H1 (cell line): ENCODE results near the gene UNC119B. TPM values are rescaled to one million over a fixed set of nuclear protein-coding genes. Genes with fewer than 3 reads are reported as not detected.
A peak's percentile ranks its signal among the peaks of the same experiment; 100 is the strongest.

Experiments
- CTCF ChIA-PET: fragments of 300-600 bp; sonication (Branson Sonifier 250); formaldehyde crosslinking; loops from one replicate; lab custom pipeline; 2021; ENCODE audit not compliant: partially characterized antibody; lab: Charles Lee
- POLR2A ChIA-PET: fragments of 300-600 bp; sonication (Branson Sonifier 250); formaldehyde crosslinking; loops from one replicate; lab custom pipeline; 2021; ENCODE audit warnings: inconsistent platforms; ENCODE audit not compliant: partially characterized antibody; lab: Charles Lee
- DNase-seq, 2 experiments: peaks; one replicate each; pipeline versions ENCODE4 v3.0.0 to v3.0.0-alpha.2; 2010 to 2022; ENCODE audit warnings: low spot score in 2 of 2, low read depth in 1 of 2, mixed read lengths in 1 of 2
- FAIRE-seq: peaks from 2 replicates; lab custom pipeline; 2011; peaks lifted over from hg19 to GRCh38; lab: Jason Lieb, UNC
- H2AFZ ChIP-seq: 2 replicates; pipeline ENCODE4 v1.8.1; 2012; ENCODE audit warnings: low read length, inconsistent platforms
- H2AK5ac ChIP-seq: 2 replicates; pipeline ENCODE4 v1.6.1; 2013; ENCODE audit warnings: low read depth, low read length
- H2BK120ac ChIP-seq: replicated peaks from 2 replicates; pipeline ENCODE3; 2013; ENCODE audit warnings: low read depth, low read length, inconsistent platforms
- H2BK12ac ChIP-seq: 2 replicates; pipeline ENCODE4 v1.6.1; 2013; ENCODE audit warnings: low read depth, low read length
- H2BK15ac ChIP-seq: 2 replicates; pipeline ENCODE4 v1.6.1; 2013; ENCODE audit warnings: low read length
- H2BK20ac ChIP-seq: 2 replicates; pipeline ENCODE4 v1.6.1; 2013; ENCODE audit warnings: low read length
- H2BK5ac ChIP-seq: 2 replicates; pipeline ENCODE4 v1.6.1; 2013; ENCODE audit warnings: low read depth, low read length
- H3K14ac ChIP-seq: 2 replicates; pipeline ENCODE4 v1.6.1; 2013; ENCODE audit warnings: inconsistent platforms; ENCODE audit not compliant: insufficient read length
- H3K18ac ChIP-seq: 2 replicates; pipeline ENCODE4 v1.6.1; 2013; ENCODE audit warnings: low read length; ENCODE audit errors: extremely low read depth
- H3K23ac ChIP-seq: 2 replicates; pipeline ENCODE4 v1.6.1; 2013; ENCODE audit warnings: inconsistent platforms; ENCODE audit not compliant: insufficient read length
- H3K23me2 ChIP-seq: 2 replicates; pipeline ENCODE4 v1.6.1; 2013; ENCODE audit warnings: low read depth, low read length
- H3K27ac ChIP-seq: 2 replicates; pipeline ENCODE4 v1.6.1; 2011; ENCODE audit warnings: low read depth, low read length, inconsistent platforms
- H3K27me3 ChIP-seq, 4 experiments: replicated peaks in 1 of 4; 1 replicate in 1 of 4; 2 replicates in 3 of 4; pipeline versions ENCODE4 v1.6.1 to v1.8.1; 2011 to 2013; ENCODE audit warnings: low read length in 3 of 4, mild to moderate bottlenecking in 3 of 4, inconsistent platforms in 2 of 4, mixed read lengths in 2 of 4, moderate library complexity in 1 of 4; ENCODE audit not compliant: control insufficient read depth in 3 of 4, insufficient read depth in 3 of 4; ENCODE audit errors: extremely low read depth in 1 of 4
- H3K36me3 ChIP-seq, 4 experiments: 2 replicates each; pipeline versions ENCODE4 v1.6.1 to v1.8.1; 2011 to 2013; ENCODE audit warnings: mild to moderate bottlenecking in 4 of 4, low read length in 3 of 4, moderate library complexity in 2 of 4, control low read depth in 1 of 4, inconsistent platforms in 1 of 4; ENCODE audit not compliant: insufficient read depth in 4 of 4, control insufficient read depth in 2 of 4
- H3K4ac ChIP-seq: replicated peaks from 2 replicates; pipeline ENCODE3; 2013; ENCODE audit warnings: low read length, low read depth, mixed read lengths, inconsistent platforms; ENCODE audit not compliant: insufficient read length
- H3K4me1 ChIP-seq, 4 experiments: replicated peaks in 1 of 4; 1 replicate in 1 of 4; 2 replicates in 3 of 4; pipeline versions ENCODE4 v1.6.1 to v1.8.1; 2011 to 2013; ENCODE audit warnings: low read length in 3 of 4, inconsistent platforms in 2 of 4, mixed read lengths in 1 of 4; ENCODE audit not compliant: insufficient read depth in 4 of 4, control insufficient read depth in 3 of 4
- H3K4me2 ChIP-seq, 2 experiments: 2 replicates each; pipeline versions ENCODE4 v1.6.1 to v1.8.1; 2011 to 2013; ENCODE audit warnings: low read depth in 2 of 2, low read length in 2 of 2, control low read depth in 1 of 2, inconsistent platforms in 1 of 2, mild to moderate bottlenecking in 1 of 2; ENCODE audit not compliant: insufficient read depth in 1 of 2
- H3K4me3 ChIP-seq, 4 experiments: fragments of 200-600, 300-600 bp in 1 of 4; sonication (generic), shearing (Covaris generic), sonication (Bioruptor Twin) in 1 of 4; 2 replicates each; pipeline versions ENCODE4 v1.5.1 to v1.8.1; 2011 to 2016; ENCODE audit warnings: low read length in 4 of 4, low read depth in 3 of 4, control low read depth in 2 of 4, inconsistent platforms in 2 of 4, mild to moderate bottlenecking in 2 of 4, mixed read lengths in 1 of 4, moderate library complexity in 1 of 4; ENCODE audit not compliant: insufficient read depth in 2 of 4; ENCODE audit errors: extremely low read depth in 1 of 4
- H3K56ac ChIP-seq: replicated peaks from 2 replicates; pipeline ENCODE3; 2013; ENCODE audit warnings: low read depth, mild to moderate bottlenecking, mixed read lengths, low read length, inconsistent platforms; ENCODE audit not compliant: insufficient read length
- H3K79me1 ChIP-seq: 2 replicates; pipeline ENCODE4 v1.6.1; 2013; ENCODE audit warnings: low read depth, low read length, control low read depth
- H3K79me2 ChIP-seq, 2 experiments: 2 replicates each; pipeline versions ENCODE4 v1.6.1 to v1.8.1; 2012 to 2013; ENCODE audit warnings: low read length in 2 of 2, mild to moderate bottlenecking in 2 of 2, inconsistent platforms in 1 of 2; ENCODE audit not compliant: insufficient read depth in 2 of 2, control insufficient read depth in 1 of 2
- H3K9ac ChIP-seq, 4 experiments: replicated peaks in 1 of 4; 1 replicate in 1 of 4; 2 replicates in 3 of 4; pipeline versions ENCODE4 v1.6.1 to v1.8.1; 2011 to 2013; ENCODE audit warnings: low read depth in 3 of 4, low read length in 3 of 4, control low read depth in 2 of 4, mild to moderate bottlenecking in 2 of 4, moderate library complexity in 2 of 4, inconsistent platforms in 1 of 4; ENCODE audit errors: extremely low read depth in 1 of 4
- H3K9me3 ChIP-seq, 2 experiments: 2 replicates each; pipeline versions ENCODE4 v1.6.1 to v1.8.1; 2012 to 2013; ENCODE audit warnings: mild to moderate bottlenecking in 2 of 2, moderate library complexity in 2 of 2, control low read depth in 1 of 2, inconsistent platforms in 1 of 2, low read depth in 1 of 2, low read length in 1 of 2, mixed read lengths in 1 of 2; ENCODE audit not compliant: insufficient read depth in 2 of 2
- H4K20me1 ChIP-seq, 2 experiments: replicated peaks in 1 of 2; 2 replicates each; pipeline versions ENCODE3 to v1.8.1; 2011 to 2013; ENCODE audit warnings: inconsistent platforms in 2 of 2, low read length in 2 of 2, mild to moderate bottlenecking in 1 of 2; ENCODE audit not compliant: insufficient read depth in 2 of 2, control insufficient read depth in 1 of 2
- H4K5ac ChIP-seq: 2 replicates; pipeline ENCODE4 v1.6.1; 2013; ENCODE audit warnings: low read length, low read depth, mixed read lengths, inconsistent platforms; ENCODE audit not compliant: insufficient read length
- H4K8ac ChIP-seq: 2 replicates; pipeline ENCODE4 v1.8.0; 2013; ENCODE audit warnings: mild to moderate bottlenecking, moderate library complexity, low read length, inconsistent platforms; ENCODE audit not compliant: insufficient read depth; ENCODE audit errors: extremely low read depth
- H4K91ac ChIP-seq: replicated peaks from 2 replicates; pipeline ENCODE3; 2013; ENCODE audit warnings: low read length, mixed read lengths, inconsistent platforms; ENCODE audit not compliant: insufficient read length
- ASH2L ChIP-seq: fragments of 200-600, 300-600 bp; sonication (generic); IDR thresholded peaks from one replicate; pipeline ENCODE4 v1.7.1; 2017; ENCODE audit warnings: low read length
- CTBP2 ChIP-seq: IDR thresholded peaks from 2 replicates; pipeline ENCODE4 v1.7.0; 2011; ENCODE audit warnings: borderline replicate concordance, mild to moderate bottlenecking, moderate library complexity, mixed read lengths, low read length; ENCODE audit not compliant: insufficient read depth, insufficient read length
- GTF2F1 ChIP-seq: IDR thresholded peaks from 2 replicates; pipeline ENCODE4 v1.6.1; 2012; ENCODE audit warnings: low read depth, low read length, improper control_type of control experiment, borderline replicate concordance
- RNF2 ChIP-seq: fragments of 200-900, 300-1000 bp; sonication (generic); IDR thresholded peaks from 2 replicates; pipeline ENCODE4 v1.7.1; 2016; ENCODE audit warnings: borderline replicate concordance, low read depth, mild to moderate bottlenecking, antibody characterized with exemption, low read length; ENCODE audit not compliant: poor library complexity, severe bottlenecking; ENCODE audit errors: missing control alignments
- SP1 ChIP-seq: IDR thresholded peaks from 2 replicates; pipeline ENCODE4 v1.6.1; 2011; ENCODE audit warnings: low read depth, low read length
- WGBS, 2 experiments: shearing (Covaris generic) in 1 of 2; methylation state at CpG; one replicate each; pipeline versions ENCODE4 v1.1.6 to v1.1.7; 2013 to 2015; ENCODE audit warnings: low lambda C conversion rate in 2 of 2, mixed read lengths in 2 of 2, inconsistent platforms in 1 of 2, low coverage in 1 of 2, missing lambda C conversion rate in 1 of 2; ENCODE audit not compliant: insufficient replicate concordance in 2 of 2, insufficient coverage in 1 of 2, insufficient read length in 1 of 2; ENCODE audit errors: extremely low coverage in 1 of 2, missing lambda C conversion rate in 1 of 2; 5-methylcytosine and 5-hydroxymethylcytosine counted together
- polyA plus RNA-seq, 7 experiments: library from polyadenylated mRNA; depleted of rRNA in 3 of 7; stranded (reverse) in 5 of 7; unstranded in 2 of 7; fragments of >200 nt in 5 of 7; fragments of 200-250 nt in 2 of 7; gene quantifications; 1 replicate in 5 of 7; 2 replicates in 1 of 7; 4 replicates in 1 of 7; pipeline versions ENCODE4 v1.2.1 to v1.2.3, GENCODE V29; 2011 to 2013; ENCODE audit warnings: missing spikeins in 2 of 7, mixed read lengths in 2 of 7
- total RNA-seq: library from RNA; stranded (reverse); fragmentation: NEBNext Ultra II Directional; extraction: Animal tissue kit (Norgen Biotek cat#: 25700); gene quantifications from 2 replicates; pipeline ENCODE4 v1.2.1, GENCODE V29; 2021

UNC119B gene
- total and polyA plus RNA-seq, 2 of the 8 experiments (the other 6 are each of a cell fraction or from before 2014, with no cell fraction given), result 40.5 to 50.1 TPM

- FAIRE-seq (no peak), DNase-seq (no peak)
- Histone ChIP-seq H3K9me3 (no peaks in the 10 kb centered on the region), H2BK20ac (no peak overlapping the region), H3K14ac (no peak overlapping the region), H3K4me2 (no peak overlapping the region), H3K4me1 (no peaks in the 10 kb centered on the region), H3K79me2 (no peaks in the 10 kb centered on the region), H2BK120ac (no peak overlapping the region), H2AK5ac (no peak overlapping the region), H2BK15ac (no peak overlapping the region), H4K20me1 (peaks cover 0 to 2% of the 10 kb centered on the region in 2 experiments), H3K18ac (no peak overlapping the region), H3K27me3 (no peaks in the 10 kb centered on the region), H4K91ac (no peak overlapping the region), H3K4me3 (no peak overlapping the region), H3K79me1 (no peaks in the 10 kb centered on the region), H2BK12ac (no peak overlapping the region), H4K5ac (no peak overlapping the region), H2BK5ac (no peak overlapping the region), H3K4ac (no peak overlapping the region), H3K23ac (no peak overlapping the region), H3K56ac (no peak overlapping the region), H3K36me3 (peaks cover 6 to 54% (median 30%) of the 10 kb centered on the region in 4 experiments; a peak in 7 of 8 replicates), H3K23me2 (no peaks in the 10 kb centered on the region), H4K8ac (no peak overlapping the region), H3K9ac (peak overlapping the region in 1 of 4 experiments; percentile 9; a peak in 1 of 7 replicates), H2AFZ (no peak overlapping the region), H3K27ac (no peak overlapping the region)
- POLR2A ChIA-PET, result no interaction called here
- WGBS, 2 experiments, result 91% methylated on average over 5 of the region's 5 CpGs; no CpG with 5 or more reads in 1 of the 2 experiments
- CTCF ChIA-PET, result interaction anchor here (0.5 to 2.4 kb wide), 5 partner anchors 29 to 456 kb away, joined by 3 to 10 read pairs (median 4); no protein-coding TSS in a partner anchor
- TF ChIP-seq GTF2F1 (no peak), RNF2 (no peak), ASH2L (no peak), SP1 (no peak), CTBP2 (no peak)
Observed at GRCh38 chr12:120766566-120766965, 56.3 kb downstream of the UNC119B start.
